Stimulated activated CD8-positive, alpha-beta memory T cell treated with anti-CD3 and anti-CD28 coated beads, Interleukin-4, amount 100 ng/mL, for 24 hours (primary cell): ENCODE measurements around the gene DNAH17.

Experiments
- DNase-seq: peaks from one replicate; pipeline ENCODE4 v3.0.0-alpha.2; 2020; ENCODE audit warnings: low read depth

The DNAH17 gene

DNA sequence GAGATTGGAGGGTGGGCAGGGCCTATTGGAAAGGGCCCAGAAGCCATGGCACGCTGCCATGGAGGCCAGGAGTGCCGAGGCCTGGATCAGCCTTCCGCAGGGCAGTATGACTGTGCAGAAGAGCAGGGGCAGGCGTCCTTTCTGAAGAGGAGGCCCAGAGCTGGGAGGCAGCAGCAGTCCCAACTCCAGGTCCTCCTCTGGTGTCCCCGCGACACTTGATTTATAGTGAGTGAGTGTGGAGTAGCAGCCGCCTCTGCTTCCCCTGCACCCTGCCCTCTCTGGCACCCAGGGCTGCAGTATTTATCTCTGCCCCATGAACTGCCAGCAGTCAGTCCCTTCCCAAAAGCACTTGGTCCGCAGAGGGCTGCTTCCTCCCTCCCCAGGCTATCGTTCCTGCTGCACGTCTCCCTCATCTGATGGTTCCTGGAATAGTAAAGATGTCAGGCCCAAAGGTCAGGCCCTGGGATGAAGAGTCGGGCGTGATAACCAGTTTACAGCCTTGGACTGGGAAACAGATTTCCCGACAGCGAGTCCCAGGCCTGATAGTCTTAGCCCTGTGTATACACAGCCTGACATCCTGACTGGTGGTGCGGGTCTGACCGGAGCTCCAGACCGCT lies 165.8 kb downstream of the DNAH17 start:
- no peak for DNase-seq

DNA sequence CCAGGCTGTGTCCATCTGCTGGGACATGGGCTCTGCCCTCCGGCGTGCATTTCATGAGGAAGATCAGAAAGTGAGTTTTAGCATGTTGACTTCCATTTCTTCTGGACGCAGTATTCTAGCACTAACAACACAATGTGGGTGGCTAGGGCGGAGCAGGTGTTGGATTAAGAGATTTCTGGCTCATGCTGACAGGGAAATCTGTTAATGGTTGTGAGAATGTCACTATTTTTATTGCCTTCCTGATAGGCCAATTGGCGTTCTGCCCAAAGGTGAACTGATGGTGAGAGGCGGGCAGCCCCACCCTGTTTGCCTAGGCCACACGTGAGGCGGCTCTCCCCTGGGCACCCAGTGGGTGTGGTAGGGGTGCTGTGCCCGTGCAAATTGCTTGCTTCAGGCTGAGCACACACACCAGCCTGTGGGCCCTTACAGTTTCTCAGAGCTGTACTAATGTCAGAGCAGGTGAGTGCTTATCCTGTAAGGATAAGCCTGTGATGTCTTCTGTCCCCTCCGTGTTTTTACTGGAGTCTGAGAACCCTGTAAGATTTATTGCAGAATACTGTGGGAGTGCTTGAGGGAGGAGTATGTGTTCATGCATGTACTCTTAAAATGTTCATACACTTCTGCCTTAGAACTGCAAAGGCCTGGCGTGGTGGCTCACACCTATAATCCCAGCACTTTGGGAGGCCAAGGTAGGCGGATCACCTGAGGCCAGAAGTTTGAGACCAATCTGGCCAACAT lies 167.8 kb downstream of the DNAH17 start:
- DNase-seq, result no peak

GRCh38 chr17:78408476-78409050 lies 168.6 kb downstream of the DNAH17 start:
- no peak for DNase-seq

DNA sequence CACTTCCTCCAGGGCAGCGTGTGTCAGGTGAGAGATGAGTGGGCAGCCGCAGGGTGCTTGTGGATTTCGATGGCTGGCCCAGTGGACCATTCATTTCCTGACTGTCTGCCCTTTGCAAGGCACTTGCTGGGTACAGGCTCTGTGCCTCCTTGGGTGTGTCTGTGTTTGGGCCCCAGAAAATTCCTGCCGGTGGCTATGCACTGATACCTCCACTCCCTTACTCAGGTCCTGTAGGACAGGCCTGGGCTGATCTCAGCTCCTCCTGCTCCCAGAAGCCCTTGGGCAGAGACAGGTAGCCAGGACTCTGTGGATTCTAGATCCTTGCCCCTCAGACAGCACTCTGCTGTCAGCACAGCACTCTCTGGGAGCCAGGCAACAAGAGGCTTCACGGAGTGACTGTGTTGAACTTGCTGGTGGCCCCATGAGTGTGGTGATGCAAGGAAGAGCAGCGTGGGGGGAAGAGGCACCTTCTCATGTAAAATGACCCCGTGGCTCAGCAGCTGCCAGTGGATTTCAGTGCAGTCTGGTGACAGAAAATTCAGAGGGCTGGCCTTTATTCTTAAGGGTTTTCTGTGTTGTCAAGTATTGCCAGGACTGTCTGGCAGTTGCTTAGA lies 169.7 kb downstream of the DNAH17 start:
- no peak for DNase-seq

- DNase-seq, result no peak
Measured at GRCh38 chr17:78406920-78407319, 170.3 kb downstream of the DNAH17 start.

GRCh38 chr17:78406396-78406795 lies 170.8 kb downstream of the DNAH17 start:
- DNase-seq, result no peak

- no peak for DNase-seq
Measured at GRCh38 chr17:78403822-78404221, 173.4 kb downstream of the DNAH17 start.

DNA sequence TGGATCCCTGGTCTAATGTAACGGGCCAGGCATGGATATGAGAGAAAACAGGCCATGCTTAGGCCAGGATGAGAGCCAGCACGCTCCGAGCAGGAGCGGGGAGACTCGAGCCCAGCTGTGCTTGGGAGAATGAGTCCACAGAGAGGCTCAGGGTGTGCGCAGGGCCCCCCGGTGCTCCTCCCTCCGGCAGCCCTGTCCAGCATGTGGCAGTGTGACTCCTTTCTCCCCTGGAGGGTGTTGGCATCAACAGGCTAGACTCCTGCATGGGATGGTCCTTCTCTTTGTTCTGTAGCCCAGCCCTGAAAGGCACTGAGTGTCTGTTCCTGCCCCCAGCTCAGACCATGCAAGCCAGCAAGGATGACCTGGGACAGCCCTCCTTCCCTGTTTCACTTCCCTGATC lies 175.3 kb downstream of the DNAH17 start:
- no peak for DNase-seq

DNA sequence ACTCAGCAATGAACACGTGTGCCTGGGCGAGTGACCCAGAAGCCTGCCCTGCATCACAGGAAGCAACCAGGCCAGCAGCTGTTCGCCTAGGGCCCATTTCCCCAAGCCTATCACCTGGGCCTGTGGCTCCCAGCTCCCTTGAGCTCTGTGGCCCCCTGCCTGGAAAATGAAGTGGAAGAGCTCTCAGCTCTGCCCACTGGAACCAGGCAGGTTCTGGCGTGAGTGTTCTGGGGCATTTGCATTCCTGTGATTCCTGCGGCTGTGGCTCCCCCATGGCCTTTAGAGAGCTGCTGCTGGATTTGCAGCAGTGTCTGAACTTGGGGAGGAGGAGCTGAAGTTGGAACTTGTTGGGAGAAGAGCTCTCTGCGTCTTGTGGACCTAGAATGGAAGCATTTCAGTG lies 175.9 kb downstream of the DNAH17 start:
- no peak for DNase-seq

- DNase-seq, result no peak
Measured at GRCh38 chr17:78400581-78401240, 176.5 kb downstream of the DNAH17 start.

DNA sequence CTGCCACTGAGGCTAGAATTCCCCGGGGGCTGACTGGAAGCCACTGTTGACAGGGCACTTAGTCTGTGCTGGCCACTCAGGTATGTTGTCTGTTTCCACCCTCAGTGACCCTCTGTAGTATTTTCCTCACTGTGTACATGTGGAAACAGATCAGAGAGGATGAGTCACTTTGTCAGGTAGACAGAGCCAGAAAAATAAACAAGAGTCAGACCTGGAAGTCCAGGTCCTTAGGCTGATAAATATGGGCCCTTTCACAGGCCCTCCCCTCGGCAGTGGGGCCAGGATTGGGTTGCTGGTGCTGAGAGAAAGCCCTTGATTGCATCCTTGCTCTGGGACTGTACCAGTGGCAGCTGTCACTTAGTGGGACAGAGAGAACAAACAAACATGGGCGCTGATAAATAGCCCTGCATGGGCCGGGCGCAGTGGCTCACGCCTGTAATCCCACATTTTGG lies 177.5 kb downstream of the DNAH17 start:
- no peak for DNase-seq

GRCh38 chr17:78399028-78399692 lies 178.0 kb downstream of the DNAH17 start:
- no peak for DNase-seq

- no peak for DNase-seq
Measured at GRCh38 chr17:78398390-78398789, 178.8 kb downstream of the DNAH17 start.

GRCh38 chr17:78397681-78398101 lies 179.5 kb downstream of the DNAH17 start:
- DNase-seq, result no peak

DNA sequence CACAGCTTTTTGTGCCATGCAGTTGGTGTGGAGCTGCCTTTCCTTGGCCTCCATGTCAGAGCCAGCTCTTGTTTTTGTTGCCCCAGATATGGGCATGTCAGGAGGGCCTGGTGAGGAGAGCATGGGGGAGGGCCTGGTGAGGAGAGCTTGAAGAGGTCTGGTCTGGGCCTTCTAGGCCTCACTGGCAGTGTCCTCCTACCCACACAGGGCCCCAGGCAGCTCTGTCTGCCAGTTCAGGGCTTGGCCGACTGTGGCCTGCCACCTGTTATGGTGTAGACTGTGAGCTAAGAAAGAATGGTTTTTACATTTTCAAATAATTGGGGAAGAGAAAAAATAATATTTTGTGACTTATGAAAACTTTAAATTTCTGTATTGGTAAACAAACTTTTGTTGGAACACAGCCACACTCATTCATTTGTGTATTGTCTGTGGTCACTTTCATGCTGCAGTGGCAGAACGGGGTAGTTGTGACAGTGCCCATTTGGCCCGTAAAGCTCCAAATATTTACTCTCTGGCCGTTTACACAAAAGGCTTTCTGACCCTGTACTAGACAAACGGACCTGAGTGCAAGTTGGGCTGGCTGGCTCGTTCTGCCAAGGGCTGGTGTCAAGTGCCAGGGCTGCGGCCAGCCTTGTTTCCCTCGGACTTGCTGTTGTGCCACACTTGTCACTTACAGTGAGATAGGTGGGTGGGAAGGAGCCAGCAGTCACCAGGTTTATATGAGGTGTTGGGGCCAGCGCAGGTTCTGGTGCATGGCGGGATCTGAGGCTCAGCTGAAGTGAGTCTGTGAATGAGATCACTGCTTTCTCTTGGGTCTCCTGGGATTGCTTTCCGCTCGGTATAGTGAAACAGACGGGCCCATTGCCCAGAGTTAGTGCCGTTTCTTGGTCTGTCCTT lies 180.5 kb downstream of the DNAH17 start:
- no peak for DNase-seq

GRCh38 chr17:78395155-78395554 lies 182.0 kb downstream of the DNAH17 start:
- DNase-seq, result no peak

GRCh38 chr17:78394209-78394608 lies 183.0 kb downstream of the DNAH17 start:
- DNase-seq, result no peak

DNA sequence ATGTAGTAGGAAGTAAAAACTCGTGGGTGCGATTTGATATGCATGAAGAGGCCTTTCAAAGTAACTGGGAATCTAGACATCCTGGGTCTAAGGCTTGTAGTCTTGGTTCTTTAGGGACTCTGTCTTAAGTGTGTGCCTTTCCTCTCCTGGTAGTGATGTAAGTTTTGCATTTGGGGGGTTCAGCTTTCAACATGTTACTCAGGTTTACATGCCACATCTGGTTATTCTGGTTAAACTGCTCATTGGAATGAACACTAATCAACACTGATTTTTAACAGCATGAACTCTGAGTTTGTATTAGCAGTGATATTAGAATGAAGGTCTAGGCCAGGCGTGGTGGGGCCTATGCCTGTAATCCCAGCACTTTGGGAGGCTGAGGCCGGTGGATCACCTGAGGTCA lies 183.6 kb downstream of the DNAH17 start:
- DNase-seq, result no peak

DNA sequence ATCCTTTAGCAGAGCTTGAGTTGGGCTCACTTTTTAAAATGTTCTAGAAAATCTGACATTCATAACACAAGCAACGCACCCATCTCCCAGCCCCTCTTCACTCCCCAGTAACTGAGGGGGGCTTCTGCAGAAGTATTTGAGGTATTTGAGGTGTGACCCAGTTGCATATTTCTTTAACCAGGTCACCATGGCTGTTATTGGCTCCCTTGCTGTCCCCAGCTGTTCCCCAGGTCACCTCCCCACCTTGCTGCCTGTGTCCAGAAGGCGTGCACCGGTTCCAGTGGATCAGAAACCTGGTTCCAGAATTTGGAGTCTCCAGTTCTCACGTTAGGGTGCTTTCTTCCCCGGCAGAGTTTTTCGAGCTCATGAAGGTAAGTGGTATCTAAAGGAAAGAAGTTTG lies 184.9 kb downstream of the DNAH17 start:
- no peak for DNase-seq

DNA sequence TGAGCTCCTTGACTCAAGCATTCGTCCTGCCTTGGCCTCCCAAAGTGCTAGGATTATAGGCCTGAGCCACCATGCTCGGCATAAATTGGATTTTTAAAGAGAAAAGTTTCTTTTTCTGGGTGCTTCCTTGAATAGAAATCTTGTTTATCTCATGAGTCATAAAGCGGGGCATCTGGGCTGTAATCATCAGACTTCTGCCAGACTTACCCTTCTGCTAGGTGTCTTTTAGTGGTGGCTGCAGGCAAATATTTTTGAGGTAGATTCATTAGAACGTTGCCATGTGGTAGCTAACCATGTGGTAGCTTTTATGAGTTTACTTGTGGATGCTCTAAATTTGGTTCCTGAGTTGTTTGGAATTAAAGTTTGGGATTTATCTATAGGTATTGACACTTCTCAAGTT lies 185.4 kb downstream of the DNAH17 start:
- no peak for DNase-seq

DNA sequence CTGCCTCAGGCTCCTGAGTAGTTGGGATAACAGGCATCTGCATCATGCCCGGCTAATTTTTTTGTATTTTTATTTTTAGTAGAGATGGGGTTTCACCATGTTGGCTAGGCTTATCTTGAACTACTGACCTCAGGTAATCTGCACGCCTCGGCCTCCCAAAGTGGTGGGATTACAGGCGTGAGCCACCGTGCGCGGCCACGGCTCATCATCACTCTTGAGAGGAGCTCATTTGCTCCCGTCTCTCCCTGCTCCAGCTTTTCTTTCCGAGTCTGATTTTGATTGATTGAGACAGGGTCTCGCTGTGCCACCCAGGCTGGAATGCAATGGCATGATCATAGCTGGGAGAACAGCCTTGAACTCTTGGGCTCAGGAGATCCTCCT lies 186.2 kb downstream of the DNAH17 start:
- DNase-seq, result no peak
